GM18519 (cell line): ENCODE data around the gene METTL23.
"Not testable (repeated sequence)": the region's sequence is repeated elsewhere in the genome, so short reads cannot be mapped to it uniquely, and the experiment has no call there.

Experiments
- ATAC-seq: cut with Tn5 transposase; IDR thresholded peaks from one replicate; pipeline ENCODE4 v1.9.1; 2021; ENCODE audit warnings: mild to moderate bottlenecking, moderate library complexity; ENCODE audit not compliant: unreplicated experiment, low FRiP score

Gene METTL23

DNA sequence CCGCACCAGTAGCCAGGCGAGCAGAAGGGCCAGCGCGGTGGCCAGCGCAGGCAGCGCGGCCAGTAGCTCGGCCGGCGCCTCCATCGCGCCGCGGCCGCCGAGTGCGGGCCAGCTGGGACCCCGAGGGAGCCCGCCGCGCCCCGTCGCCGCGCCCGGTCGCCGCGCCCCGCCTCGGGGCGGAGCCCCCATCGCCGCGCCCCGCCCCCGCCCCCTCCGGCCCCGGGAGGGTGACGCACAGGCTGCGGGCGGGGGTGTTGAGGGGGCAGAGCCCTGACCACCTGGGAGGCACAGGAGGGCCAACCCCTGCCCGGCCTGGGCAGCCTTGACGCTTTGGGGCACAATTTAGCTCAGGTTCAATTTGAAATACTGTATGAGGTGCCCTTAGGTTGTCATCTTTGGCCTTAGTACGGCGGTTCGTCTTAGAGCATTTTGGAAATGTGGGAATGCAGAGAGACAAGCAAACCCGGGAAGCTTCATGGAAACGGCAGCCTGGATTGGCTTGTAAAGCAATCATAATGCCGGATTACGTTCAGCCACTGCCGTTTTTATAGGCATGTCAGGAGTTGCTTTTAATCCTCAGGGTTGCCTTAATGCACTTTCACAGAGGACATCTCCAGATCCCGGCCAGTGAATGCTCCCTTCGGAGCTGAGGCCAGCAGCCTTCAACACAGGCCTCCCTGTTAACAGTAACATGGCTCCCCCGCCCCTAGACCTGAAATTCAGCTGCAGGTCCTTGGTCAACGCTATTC lies 15.6 kb upstream of the METTL23 start, which contains the start of gene MXRA7:
TSS of gene MXRA7 (minus strand) at position 103 of the 749 bp plus-strand sequence. CDS start at position 84, 19 bp downstream.
- ATAC-seq, result no peak

GRCh38 chr17:76712321-76712720 lies 14.3 kb upstream of the METTL23 start:
- not testable (repeated sequence) for ATAC-seq

- no peak for ATAC-seq
Observed at GRCh38 chr17:76713765-76714164, 12.9 kb upstream of the METTL23 start.

GRCh38 chr17:76714336-76714735 lies 12.3 kb upstream of the METTL23 start:
- ATAC-seq, result no peak

- no peak for ATAC-seq
Observed at GRCh38 chr17:76714822-76715495, 11.7 kb upstream of the METTL23 start.

DNA sequence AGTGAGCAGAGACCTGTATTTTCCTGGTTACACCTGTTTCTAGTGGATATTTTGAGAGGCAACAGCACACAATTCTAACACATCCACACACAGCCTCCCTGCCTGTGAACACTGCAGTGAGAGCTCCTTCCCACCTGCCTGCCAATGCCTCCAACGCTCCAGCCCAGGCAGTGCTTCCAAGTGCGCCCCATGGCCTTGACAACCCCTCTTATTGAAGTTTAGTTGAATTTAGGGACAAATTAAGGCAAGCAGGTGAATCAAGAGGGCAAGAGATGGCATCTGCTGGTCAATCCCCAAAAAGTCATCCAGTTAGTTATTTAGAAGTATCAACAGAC lies 11.2 kb upstream of the METTL23 start:
- ATAC-seq, result no peak

- ATAC-seq, result no peak
Observed at GRCh38 chr17:76716146-76716838, 10.3 kb upstream of the METTL23 start.

DNA sequence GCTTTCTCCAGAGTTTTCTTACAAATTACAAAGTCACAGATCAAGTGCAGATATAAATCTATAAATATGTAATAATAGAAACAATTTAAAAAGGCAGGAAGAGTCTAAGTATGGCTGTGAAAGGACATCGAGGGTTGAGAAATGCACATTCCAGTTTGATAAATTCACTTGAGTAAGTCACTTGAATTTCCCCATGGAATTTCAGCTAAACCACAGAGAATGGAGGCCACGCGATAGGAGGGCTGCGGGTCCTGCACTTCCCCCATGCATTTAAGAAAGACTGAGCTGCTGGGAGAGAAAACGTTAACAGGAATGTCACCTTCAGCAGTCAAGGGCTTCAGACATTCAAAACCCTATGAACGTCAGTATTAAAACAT lies 9.8 kb upstream of the METTL23 start:
- ATAC-seq, result no peak

- no peak for ATAC-seq
Observed at GRCh38 chr17:76718516-76718915, 8.1 kb upstream of the METTL23 start.

- ATAC-seq, result no peak
Observed at GRCh38 chr17:76720211-76720610, 6.4 kb upstream of the METTL23 start.

GRCh38 chr17:76720941-76721340 lies 5.7 kb upstream of the METTL23 start:
- ATAC-seq, result no peak

DNA sequence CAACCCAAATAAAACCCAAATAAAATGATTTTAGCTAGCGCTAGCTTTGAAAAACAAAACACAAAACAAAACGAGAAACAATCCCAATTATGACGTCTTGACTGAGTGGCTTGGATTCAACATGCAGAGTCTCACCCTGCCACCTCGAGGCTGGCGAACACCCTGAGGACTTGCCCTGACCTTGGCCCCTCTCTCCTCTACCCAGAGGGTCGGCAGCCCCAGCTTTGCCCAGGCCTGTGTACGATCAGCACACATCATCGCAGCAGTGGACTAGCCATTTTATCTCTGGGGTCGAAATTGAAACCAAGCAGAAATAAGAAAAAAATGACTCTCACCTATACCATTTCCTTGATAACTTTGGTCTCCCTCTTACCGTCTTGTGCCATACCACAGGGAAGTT lies 5.2 kb upstream of the METTL23 start:
- ATAC-seq, result no peak

DNA sequence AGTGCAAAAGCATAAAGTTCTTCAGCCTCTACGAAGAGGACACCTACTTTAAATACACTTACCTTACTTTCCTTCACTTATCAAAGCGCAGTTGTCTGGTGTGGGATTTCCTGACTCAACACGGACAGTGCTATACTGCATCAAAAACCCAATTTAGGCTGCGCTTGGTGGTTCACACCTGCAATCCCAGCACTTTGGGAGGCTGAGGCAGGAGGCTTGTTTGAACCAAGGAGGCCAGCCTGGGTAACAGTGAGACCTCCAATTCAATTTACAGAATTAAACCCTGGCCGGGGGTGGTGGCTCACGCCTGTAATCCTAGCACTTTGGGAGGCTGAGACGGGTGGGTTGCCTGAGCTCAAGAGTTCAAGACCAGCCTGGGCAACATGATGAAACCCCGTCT lies 4.4 kb upstream of the METTL23 start:
- ATAC-seq, result no peak

DNA sequence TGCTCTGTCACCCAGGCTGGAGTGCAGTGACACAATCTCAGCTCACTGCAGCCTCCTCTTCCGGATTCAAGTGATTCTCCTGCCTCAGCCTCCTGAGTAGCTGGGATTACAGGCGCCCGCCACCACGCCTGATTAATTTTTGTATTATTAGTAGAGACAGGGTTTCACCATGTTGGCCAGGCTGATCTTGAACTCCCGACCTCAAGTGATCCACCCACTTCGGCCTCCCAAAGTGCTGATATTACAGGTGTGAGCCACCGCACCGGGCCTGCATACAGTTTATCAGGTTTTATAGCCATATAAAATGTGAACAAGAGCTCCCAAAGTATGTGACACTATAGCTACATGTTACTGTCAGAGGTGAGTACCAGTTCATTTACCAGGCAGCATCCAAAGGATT lies 3.7 kb upstream of the METTL23 start:
- not testable (repeated sequence) for ATAC-seq

DNA sequence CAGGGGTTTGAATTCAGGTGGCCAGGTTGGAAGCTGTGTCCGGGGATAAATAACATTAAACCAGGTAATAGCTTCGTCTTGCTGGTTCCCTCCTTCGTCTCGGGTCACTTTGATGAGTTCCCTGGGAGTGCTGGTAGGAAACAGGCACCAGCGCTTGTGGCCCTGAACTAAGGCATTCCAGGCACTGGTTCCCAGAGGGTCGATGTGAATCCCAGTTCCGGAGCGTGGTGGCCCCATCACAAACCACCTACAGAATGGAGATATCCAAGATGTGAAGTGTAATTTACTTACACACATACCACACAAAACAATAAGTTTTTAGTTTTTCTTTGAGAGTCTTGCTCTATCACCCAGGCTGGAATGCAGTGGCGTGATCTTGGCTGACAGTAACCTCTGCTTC lies 2.8 kb upstream of the METTL23 start:
- ATAC-seq, result no peak

DNA sequence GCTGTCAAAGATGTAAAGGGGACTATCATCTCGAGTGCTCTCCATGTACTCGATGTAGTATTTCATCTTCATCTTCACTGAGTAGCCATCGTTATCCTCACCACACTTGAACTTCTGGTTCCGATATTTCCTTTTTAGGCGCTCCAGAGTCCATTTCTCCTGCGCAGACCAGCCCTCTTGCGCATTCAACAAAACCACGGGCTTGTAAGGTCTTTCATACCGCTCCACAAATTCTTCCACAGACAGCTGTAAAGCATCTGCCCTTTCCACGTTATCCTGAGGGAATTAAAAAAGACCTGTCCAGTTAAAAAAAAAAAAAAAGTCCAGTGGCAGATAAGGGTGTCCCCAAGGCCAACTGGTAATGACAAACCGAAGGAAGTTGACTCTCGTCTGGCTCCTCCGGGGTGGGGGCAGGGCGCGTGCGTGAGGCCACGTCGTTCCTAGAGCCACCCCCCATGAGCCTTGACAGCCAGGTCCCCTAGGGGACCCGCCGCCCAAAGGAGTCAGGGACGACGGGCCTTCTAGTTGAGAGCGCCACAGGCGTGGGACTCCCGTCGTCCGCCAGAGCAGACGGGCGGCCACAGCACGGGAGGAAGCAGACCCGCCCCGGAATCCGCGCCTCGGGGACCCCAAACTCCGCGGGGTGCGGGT lies 934 bp upstream of the METTL23 start:
- ATAC-seq, result peak; percentile 19

GRCh38 chr17:76726231-76726775 lies 336 bp upstream of the METTL23 start, which contains the start of gene JMJD6:
TSS of gene JMJD6 (minus strand) at chr17:76726606. CDS start at chr17:76726475, 131 bp downstream.
- ATAC-seq, result peak; percentile 42

- ATAC-seq, result no peak
Observed at GRCh38 chr17:76727745-76728456, 1.3 kb downstream of the METTL23 start.

DNA sequence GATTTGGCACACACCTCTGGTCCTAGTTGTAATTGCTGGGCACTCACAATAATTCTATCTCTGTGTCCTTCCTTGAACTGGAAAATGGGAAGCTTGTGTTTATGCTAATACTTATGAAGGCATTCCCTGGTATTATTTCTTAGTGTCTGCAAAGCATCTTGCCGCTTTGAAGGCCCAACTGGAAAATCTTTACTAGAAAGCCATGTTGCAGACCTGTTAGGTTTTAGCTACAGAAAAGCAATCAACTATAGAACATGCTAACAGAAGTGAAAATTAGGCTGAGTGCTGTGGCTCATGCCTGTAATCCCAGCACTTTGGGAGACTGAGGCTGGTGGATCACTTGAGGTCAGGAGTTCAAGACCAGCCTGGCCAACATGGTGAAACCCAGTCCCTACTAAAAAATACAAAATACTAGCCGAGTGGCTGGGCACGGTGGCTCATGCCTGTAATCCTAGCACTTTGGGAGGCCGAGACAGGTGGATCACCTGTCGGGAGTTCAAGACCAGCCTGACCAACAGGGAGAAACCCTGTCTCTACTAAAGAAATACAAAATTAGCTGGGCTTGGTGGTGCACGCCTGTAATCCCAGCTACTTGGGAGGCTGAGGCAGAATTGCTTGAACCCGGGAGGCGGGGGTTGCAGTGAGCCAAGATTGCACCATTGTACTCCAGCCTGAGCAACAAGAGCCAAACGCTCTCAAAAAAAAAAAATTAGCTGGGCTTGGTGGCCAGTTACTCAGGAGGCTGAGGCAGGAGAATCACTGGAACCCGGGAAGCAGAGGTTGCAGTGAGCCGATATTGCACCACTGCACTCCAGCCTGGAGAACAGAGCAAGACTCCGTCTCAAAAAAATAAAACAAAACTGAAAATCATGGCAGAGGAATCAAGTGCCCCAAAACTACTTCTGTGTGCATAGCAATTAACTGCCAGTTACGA lies 5.4 kb downstream of the METTL23 start:
- ATAC-seq, result not testable (repeated sequence)
